NCI-H1436 treated with DMSO at 0.1 percent for 48 hours (cell line): ENCODE results near the gene MAD1L1.

Experiments used
- DNase-seq: peaks from one replicate; lab custom pipeline; 2025; lab: John Stamatoyannopoulos, UW

The MAD1L1 gene

DNA sequence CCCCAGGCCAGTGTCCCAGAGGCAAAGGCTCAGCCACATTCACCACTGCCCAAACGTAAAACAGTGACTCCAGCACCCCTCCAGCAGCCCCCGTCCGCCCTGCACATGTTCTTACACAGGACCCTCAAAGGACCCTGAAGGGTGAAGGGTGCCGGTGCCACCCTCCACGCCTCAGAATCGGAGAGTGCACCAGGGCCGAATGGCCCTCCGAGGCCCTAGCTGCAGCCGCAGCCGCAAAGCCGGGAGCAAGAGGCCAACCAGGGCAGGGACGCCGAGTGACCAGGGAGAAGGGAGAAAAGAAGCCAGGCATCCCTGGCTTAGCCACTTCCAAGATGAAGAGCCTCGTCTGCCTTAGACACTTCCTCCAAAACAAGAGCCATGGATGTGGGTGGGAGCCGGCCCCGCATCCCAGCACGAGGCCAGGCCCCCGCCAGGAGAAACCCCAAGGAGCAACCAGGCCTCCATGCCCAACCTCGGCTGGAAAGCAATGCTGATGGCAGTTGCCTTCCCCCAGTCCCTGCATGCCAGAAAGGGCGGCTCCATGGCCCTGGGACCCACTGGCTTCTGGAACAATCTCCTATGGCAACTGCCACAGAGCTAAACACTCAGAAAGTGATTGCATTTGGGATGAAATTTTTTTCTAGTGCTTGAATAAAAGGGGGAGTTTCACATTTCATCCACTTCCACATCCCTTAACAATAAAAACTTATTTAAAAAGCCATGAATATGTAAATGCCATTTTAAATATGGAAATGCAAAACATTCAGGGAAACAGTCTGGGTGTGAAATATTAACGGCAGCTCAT lies 92.3 kb downstream of the MAD1L1 start:
- no peak for DNase-seq

DNA sequence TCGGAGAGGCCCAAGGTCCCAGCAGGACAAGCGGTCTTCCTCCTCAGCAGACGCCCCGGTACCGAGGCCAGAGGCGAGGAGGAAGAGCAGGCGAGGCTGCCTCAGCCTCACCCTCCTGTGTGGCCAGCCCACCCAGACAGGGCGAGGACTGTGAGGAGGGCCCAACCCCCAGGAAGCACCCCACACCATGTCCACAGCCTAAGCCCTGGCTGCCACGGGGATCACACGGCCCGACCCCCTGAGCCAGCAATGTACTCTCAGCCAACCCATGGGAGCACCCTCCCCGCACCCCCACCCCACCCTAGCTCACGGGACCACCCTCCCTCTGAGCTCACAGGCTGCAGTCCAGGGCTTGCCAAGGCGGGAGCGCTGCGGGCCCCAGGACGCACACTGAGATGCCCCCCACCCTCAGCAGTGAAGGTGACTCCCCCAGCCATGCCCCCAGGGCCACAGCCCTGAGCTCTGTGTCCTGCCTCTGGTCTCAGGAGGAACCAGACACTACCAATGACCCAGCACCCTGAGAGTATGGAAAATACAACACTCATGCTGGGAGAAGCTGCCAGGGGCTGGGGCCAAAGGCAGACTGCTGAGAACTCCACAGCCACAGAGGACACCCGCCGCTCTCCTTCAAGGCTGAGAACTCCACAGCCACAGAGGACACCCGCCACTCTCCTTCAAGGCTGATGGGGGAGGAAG lies 93.6 kb downstream of the MAD1L1 start:
- DNase-seq: no peak

DNA sequence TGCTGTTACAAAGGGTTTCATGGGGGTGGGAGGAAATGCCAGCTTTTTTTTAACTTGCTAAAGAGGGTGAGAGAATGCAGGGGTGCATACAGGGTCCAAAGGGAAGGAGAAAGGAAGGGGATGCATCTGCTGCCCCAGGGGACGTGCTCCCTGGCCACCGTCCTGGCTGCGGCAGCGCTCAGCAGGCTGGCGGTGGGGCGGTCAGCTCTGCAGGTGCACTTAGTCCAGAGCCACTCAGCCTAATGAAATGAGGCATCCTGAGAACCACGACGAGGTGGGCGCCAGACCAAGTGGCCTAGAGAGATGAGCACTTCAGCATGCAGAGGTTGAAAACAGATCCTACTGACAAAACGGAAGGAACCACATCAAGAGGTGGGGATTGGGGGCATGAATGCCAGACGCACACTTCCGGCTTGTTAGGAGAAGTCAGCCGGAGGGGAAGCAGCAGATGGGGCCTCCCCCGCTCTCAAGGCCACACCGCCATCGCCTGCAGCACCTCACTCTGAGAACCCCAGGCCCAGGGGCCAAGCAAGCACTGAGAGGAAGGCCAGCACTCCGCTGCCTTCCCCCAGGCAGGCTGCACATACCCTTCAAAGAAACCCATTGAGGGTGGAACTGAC lies 94.5 kb downstream of the MAD1L1 start:
- DNase-seq: no peak

GRCh38 chr7:2134740-2135139 lies 98.0 kb downstream of the MAD1L1 start:
- no peak for DNase-seq

DNA sequence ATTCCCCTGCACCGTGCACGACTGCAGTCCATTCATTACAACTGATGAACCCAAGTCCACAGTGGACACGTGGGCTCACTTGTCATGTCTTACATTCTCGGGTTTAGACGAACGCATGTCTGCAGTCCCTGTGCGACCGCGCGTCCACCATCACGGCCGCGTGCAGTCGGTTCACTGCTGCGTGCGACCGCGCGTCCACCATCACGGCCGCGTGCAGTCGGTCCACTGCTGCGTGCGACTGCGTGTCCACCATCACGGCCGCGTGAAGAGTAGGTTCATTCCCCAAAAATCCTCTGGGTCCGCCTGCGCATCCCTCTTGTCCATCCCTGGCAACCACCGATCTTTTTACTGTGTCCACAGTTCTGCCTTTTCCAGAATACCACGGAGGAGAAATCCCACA lies 100.5 kb downstream of the MAD1L1 start:
- DNase-seq: no peak

DNA sequence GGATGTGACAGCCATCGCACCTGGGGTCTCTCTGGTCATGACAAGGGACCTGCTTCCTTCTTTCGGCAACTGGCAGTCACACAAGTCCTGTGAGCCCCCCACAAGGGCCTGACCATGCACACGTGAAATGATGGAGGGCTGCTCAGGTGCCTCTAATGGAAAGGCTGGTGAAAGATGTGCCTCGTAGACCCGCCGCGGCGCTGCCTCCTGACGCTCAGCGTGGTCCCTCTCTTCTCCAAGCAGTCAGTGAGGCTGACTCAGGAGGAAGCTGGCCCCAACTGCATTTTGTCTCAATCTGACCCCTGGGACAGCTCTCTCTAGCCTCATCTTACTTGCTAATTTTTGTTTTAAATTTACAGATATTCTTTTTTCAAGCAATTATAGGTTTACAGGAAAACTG lies 100.9 kb downstream of the MAD1L1 start:
- DNase-seq: no peak

DNA sequence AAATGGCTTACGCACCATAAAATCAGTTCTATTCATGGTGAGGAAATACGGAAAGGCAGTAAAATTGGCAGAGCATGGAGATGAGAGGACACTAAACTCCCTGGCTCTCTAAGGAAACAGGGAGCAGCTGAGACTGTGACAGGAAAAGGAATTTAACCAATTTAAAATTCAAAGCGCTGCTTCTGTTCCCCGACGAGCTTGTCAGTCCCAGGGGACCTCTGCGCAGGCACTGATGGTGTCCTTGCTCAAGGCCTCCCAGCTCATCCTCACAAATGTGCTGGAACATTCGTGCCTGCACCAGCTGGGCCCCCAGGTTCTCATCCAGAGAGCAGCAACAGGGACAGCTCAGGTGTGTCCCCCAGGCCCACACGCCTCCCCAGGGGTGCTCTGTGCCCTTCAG lies 101.4 kb downstream of the MAD1L1 start:
- DNase-seq: no peak

GRCh38 chr7:2130096-2130375 lies 102.7 kb downstream of the MAD1L1 start:
- no peak for DNase-seq

DNA sequence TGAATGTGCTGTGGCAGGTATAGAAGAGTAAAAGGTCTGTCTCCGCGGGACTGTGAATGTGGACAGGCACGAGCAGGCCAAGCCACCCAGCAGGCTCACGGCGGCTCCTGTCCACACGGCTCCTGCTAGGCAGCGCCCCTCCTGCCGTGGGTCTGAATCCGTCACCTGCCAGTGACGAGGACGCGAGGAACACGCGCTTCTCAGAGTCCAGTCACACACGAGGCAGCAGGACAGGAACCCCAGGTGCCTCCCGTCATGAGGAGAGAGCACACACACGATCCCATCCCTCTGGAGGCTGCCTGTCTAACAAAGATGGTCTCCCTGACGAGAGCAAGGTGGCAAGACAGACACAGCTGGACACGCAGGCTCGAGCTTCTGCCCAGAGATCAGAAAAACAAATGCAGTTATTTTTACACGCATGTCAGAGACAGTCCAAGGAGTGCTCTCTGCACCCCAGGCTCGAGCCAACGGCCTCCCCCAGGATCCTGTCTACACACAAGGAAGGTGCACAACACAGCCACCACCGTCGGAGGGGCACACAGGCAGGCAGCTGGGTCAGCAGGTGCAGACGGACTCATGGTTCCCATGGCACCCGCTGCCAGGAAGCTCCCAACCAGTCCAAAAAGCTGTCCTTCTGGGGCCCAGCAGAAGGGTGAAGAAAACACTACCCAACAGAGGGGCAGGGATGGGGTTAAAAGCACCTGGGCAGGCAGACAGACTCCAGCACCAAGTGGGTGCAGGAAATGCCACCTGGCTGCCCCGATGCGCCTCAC lies 103.2 kb downstream of the MAD1L1 start:
- no peak for DNase-seq

GRCh38 chr7:2128601-2129322 lies 104.0 kb downstream of the MAD1L1 start:
- DNase-seq: no peak

GRCh38 chr7:2126621-2127020 lies 106.1 kb downstream of the MAD1L1 start:
- no peak for DNase-seq

DNA sequence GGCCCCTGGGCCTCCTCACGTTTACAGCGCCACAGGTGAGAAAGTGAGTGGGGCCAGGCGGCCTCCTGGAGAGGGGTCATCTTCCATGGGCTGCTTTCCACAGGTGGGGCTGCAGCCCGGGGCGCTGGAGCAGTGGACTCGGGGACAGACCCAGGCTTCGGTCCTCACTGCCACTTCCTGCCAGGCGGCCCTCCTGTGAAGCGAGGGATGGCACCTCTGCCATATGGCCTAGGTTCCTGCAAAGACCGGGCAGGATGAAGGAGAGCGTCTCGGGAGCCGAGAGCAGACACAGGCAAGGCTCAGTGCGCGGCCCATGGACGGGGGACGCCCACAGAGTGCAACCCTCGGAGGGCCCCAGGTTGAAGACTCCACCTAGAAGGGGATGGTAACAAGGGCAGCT lies 106.8 kb downstream of the MAD1L1 start:
- DNase-seq: no peak

GRCh38 chr7:2124604-2125345 lies 108.0 kb downstream of the MAD1L1 start:
- DNase-seq: no peak

DNA sequence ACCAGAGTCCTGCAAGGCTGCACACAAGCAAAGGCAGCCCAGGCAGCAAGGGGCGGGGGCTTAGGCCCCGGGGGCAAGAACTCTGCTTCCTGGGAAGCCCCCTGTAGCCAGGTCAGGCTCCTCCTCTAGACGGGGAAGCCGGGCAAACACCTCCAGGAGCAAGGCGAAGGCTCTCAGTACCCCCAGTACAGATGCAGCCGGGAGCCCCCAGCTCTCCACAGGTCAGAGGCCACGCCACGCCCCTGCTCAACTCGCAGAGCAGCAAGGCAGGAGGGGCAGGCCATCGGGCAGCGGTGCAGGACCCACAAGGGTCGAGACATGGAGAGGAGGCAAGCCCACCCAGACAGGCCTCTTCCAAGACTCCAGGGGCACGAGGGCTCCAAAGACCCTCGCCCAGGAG lies 108.8 kb downstream of the MAD1L1 start:
- DNase-seq: no peak

GRCh38 chr7:2123360-2123759 lies 109.4 kb downstream of the MAD1L1 start:
- DNase-seq: peak; percentile 51

GRCh38 chr7:2122651-2123050 lies 110.1 kb downstream of the MAD1L1 start:
- no peak for DNase-seq

DNA sequence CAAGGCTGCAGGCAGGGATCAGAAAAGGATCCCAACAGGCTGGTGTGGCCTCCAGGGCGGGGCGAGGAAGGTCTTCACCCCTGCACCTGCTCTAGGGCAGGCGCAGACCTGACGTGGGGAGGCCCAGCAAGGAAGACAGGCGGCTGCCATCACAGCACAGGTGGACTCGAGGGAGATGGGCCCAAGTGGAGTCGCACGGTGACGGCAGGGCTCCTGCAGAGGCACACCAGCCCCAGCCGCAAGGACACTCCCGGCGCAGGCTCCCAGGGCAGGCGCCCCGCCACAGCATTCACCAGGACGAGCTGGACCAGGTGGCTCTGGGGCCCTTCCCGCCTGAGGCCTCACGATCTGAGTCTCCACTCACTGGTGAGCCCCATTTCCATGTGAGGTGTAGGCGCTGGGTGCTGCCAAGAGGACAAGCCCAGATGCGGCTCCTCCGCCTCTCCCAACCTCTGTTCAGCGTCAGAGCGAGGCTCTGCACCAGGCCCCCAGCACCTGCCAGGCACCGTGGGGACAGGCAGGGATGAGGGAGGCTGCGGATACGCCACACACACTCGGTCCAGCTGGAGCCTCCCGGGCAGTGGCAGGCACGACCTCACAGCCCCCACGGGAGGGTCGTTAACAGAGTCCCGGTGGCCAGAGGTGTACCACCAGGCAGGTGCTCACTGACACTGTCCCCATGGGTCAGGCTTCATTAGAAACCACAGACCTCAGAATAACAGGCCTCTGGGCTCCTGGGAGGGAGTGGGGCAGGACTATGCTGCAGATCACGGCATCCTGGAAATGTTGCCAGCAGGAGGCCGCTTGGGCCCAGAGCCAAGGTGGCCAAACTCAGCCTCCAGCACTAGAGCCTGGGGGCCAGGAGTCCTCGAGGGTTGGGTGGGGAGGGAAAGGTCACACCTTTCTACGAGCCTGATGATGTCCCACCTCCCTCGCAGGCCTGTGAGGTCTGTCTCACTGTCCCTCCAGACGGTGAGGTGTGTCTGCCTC lies 111.6 kb downstream of the MAD1L1 start:
- DNase-seq: no peak

DNA sequence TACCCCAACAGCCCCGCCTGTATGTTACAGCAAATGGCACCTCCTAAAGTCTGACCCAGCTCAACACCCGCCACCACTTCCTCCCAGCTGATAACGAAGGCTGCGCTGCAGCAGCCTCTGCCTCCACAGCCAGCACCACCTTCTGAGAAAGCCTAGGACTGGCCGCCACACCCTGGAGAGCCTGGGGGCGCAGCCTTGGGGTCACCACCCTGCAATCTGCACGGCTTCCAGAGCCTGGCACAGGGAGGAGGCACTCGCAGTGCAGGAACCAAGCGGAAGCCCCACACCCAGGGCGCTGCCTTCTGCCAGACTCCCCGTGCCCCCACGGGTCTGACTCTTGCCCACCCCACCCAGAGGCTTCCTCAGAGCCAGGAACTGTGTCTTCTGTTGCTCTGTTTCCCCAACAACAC lies 112.5 kb downstream of the MAD1L1 start:
- no peak for DNase-seq

DNA sequence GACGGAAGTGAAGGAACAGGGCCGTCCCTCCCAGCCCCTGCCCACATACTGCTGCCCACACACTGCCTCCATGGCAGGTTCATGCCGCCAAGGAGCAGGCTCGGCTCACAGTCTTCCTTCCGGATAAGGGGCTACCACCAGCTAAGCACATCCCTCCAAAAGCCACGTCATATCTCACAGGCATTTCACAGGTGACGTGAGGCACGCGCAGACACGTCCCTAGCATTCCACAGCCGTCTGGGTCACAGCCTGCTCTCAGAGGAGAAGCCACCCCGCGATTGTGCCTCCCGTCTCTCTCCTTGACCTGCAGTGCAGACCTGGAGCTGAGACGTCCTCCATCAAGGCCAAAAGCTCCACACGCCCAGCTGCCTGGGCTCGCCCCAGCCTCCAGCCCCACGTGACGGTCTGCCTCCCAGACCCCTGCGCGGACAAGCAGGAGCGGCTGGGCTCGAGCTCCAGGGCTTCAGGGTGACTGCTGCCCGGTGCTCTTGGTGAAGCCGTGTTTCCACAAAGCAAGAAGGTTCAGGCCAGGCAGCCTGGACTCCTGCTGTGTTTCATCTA lies 114.0 kb downstream of the MAD1L1 start:
- no peak for DNase-seq

GRCh38 chr7:2118056-2118455 lies 114.7 kb downstream of the MAD1L1 start:
- DNase-seq: no peak
